WTC11 (cell line): ENCODE data around the gene SLC16A10. TPM values are rescaled to one million over a fixed set of nuclear protein-coding genes. Genes with fewer than 3 reads are reported as not detected.

ENCODE experiments used
- ATAC-seq: fragments of 200-7000 bp; cut with Tn5 transposase; 2 replicates; pipeline ENCODE4 v1.10.0; 2021; ENCODE audit warnings: mild to moderate bottlenecking, moderate library complexity
- CTCF ChIA-PET: fragments of 300-600 bp; sonication (Branson Sonifier 250); formaldehyde crosslinking; loops from one replicate; lab custom pipeline; 2021; ENCODE audit warnings: antibody characterized with exemption; lab: Charles Lee
- POLR2A ChIA-PET: fragments of 350-600 bp; sonication (Branson Sonifier 250); formaldehyde crosslinking; loops from one replicate; lab custom pipeline; 2021; ENCODE audit warnings: antibody characterized with exemption; lab: Charles Lee
- DNase-seq: peaks from one replicate; pipeline ENCODE4 v3.0.0; 2021; ENCODE audit warnings: low spot score
- H3K27ac Mint-ChIP-seq: 2 replicates; pipeline ENCODE4 v1.8.0; 2021; ENCODE audit warnings: mixed read lengths
- H3K27me3 Mint-ChIP-seq: 2 replicates; pipeline ENCODE4 v1.8.0; 2021; ENCODE audit warnings: low read depth, mild to moderate bottlenecking, moderate library complexity, mixed read lengths
- H3K36me3 Mint-ChIP-seq: 2 replicates; pipeline ENCODE4 v1.8.0; 2021; ENCODE audit warnings: mixed read lengths
- H3K4me1 Mint-ChIP-seq: 2 replicates; pipeline ENCODE4 v1.8.0; 2022; ENCODE audit warnings: mixed read lengths
- H3K4me3 Mint-ChIP-seq: 2 replicates; pipeline ENCODE4 v1.8.0; 2021; ENCODE audit warnings: mild to moderate bottlenecking, moderate library complexity, mixed read lengths
- H3K9me3 Mint-ChIP-seq: 2 replicates; pipeline ENCODE4 v1.8.0; 2021; ENCODE audit warnings: mixed read lengths
- ATF1 ChIP-seq: sonication (generic); formaldehyde crosslinking; IDR thresholded peaks from 2 replicates; pipeline ENCODE4 v1.8.1; 2023; ENCODE audit warnings: mild to moderate bottlenecking, moderate library complexity, missing genetic modification reagents
- ATF6 ChIP-seq: sonication (generic); formaldehyde crosslinking; IDR thresholded peaks from 2 replicates; pipeline ENCODE4 v1.8.1; 2023; ENCODE audit warnings: mild to moderate bottlenecking, missing genetic modification reagents
- FOXJ3 ChIP-seq: sonication (generic); formaldehyde crosslinking; IDR thresholded peaks from 2 replicates; pipeline ENCODE4 v1.9.0; 2021; ENCODE audit warnings: missing genetic modification reagents, mild to moderate bottlenecking, borderline replicate concordance
- FOXK1 ChIP-seq: sonication (generic); formaldehyde crosslinking; IDR thresholded peaks from 2 replicates; pipeline ENCODE4 v1.8.0; 2022; ENCODE audit warnings: mild to moderate bottlenecking, moderate library complexity, missing genetic modification reagents
- GABPB1 ChIP-seq: sonication (generic); formaldehyde crosslinking; IDR thresholded peaks from 2 replicates; pipeline ENCODE4 v1.8.1; 2023; ENCODE audit warnings: mild to moderate bottlenecking, missing genetic modification reagents
- MYBL2 ChIP-seq: sonication (generic); formaldehyde crosslinking; IDR thresholded peaks from 2 replicates; pipeline ENCODE4 v1.8.1; 2023; ENCODE audit warnings: mild to moderate bottlenecking, moderate library complexity, missing genetic modification reagents
- NFE2L1 ChIP-seq: sonication (generic); formaldehyde crosslinking; IDR thresholded peaks from 2 replicates; pipeline ENCODE4 v1.8.1; 2023; ENCODE audit warnings: missing genetic modification reagents
- TEAD1 ChIP-seq: sonication (generic); formaldehyde crosslinking; IDR thresholded peaks from 2 replicates; pipeline ENCODE4 v1.8.0; 2022; ENCODE audit warnings: mild to moderate bottlenecking, missing genetic modification reagents
- ZNF219 ChIP-seq: sonication (generic); formaldehyde crosslinking; IDR thresholded peaks from 2 replicates; pipeline ENCODE4 v1.8.0; 2023; ENCODE audit warnings: missing genetic modification reagents, mild to moderate bottlenecking, borderline replicate concordance
- ZNF232 ChIP-seq: sonication (generic); formaldehyde crosslinking; IDR thresholded peaks from 2 replicates; pipeline ENCODE4 v1.8.0; 2022; ENCODE audit warnings: mild to moderate bottlenecking, missing genetic modification reagents
- total RNA-seq: library from RNA; stranded (reverse); gene quantifications from 3 replicates; pipeline ENCODE4 v1.2.3, GENCODE V29; 2021
- TF ChIP-seq, protein P1 (sequence below): sonication (generic); formaldehyde crosslinking; IDR thresholded peaks from 2 replicates; pipeline ENCODE4 v1.8.1; 2023; ENCODE audit warnings: mild to moderate bottlenecking, missing genetic modification reagents
- TF ChIP-seq, protein P2 (sequence below): sonication (generic); formaldehyde crosslinking; IDR thresholded peaks from 2 replicates; pipeline ENCODE4 v1.8.1; 2022; ENCODE audit warnings: mild to moderate bottlenecking, missing genetic modification reagents, moderate library complexity, borderline replicate concordance
- TF ChIP-seq, protein P3 (sequence below): sonication (generic); formaldehyde crosslinking; IDR thresholded peaks from 2 replicates; pipeline ENCODE4 v1.8.0; 2023; ENCODE audit warnings: missing genetic modification reagents, mild to moderate bottlenecking, borderline replicate concordance
- TF ChIP-seq, protein P4 (sequence below): fragments of 250-450 bp; sonication (Bioruptor Pico); IDR thresholded peaks from 2 replicates; pipeline ENCODE4 v2.1.2; 2022; ENCODE audit warnings: mild to moderate bottlenecking, moderate library complexity

Gene SLC16A10
- total RNA-seq, 1 experiment from 2014 or later: 18.4 TPM

DNA sequence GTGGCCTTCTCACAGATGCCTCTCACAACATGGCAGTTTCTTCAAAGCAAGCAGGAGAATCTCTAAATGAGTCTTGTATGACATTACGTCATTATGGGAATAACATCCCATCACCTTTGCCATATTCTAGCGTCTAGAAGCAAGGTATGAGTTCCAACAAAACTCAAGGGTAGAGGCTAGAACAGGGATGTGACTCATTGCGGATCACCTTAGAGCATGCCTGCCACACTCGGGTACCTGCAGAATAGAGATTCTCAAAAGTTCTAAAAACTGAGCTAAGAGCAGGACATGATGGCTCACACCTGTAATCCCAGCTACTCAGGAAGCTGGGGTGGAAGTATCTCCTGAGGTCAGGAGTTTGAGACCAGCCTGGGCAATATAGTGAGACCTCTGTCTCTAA lies 182.8 kb downstream of the SLC16A10 start:
- H3K36me3 Mint-ChIP-seq: peaks cover 71% of the 10 kb centered on the region
- no peaks in the 10 kb centered on the region for H3K27me3 Mint-ChIP-seq
- POLR2A ChIA-PET: no interaction called here
- CTCF ChIA-PET: interaction anchor here (0.6 to 1.6 kb wide), 2 partner anchors 11 to 18 kb away, joined by 4 to 6 read pairs; a partner anchor contains a TSS
- no peaks in the 10 kb centered on the region for H3K4me1 Mint-ChIP-seq
- H3K4me3 Mint-ChIP-seq: no peak overlapping the region
- TF ChIP-seq, protein P1, sequence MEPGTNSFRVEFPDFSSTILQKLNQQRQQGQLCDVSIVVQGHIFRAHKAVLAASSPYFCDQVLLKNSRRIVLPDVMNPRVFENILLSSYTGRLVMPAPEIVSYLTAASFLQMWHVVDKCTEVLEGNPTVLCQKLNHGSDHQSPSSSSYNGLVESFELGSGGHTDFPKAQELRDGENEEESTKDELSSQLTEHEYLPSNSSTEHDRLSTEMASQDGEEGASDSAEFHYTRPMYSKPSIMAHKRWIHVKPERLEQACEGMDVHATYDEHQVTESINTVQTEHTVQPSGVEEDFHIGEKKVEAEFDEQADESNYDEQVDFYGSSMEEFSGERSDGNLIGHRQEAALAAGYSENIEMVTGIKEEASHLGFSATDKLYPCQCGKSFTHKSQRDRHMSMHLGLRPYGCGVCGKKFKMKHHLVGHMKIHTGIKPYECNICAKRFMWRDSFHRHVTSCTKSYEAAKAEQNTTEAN: no peak
- no peak for TF ChIP-seq FOXJ3 (CRISPR knock-in tag)
- TF ChIP-seq, protein P2, sequence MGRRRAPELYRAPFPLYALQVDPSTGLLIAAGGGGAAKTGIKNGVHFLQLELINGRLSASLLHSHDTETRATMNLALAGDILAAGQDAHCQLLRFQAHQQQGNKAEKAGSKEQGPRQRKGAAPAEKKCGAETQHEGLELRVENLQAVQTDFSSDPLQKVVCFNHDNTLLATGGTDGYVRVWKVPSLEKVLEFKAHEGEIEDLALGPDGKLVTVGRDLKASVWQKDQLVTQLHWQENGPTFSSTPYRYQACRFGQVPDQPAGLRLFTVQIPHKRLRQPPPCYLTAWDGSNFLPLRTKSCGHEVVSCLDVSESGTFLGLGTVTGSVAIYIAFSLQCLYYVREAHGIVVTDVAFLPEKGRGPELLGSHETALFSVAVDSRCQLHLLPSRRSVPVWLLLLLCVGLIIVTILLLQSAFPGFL (CRISPR knock-in tag): no peak
- TF ChIP-seq, protein P3, sequence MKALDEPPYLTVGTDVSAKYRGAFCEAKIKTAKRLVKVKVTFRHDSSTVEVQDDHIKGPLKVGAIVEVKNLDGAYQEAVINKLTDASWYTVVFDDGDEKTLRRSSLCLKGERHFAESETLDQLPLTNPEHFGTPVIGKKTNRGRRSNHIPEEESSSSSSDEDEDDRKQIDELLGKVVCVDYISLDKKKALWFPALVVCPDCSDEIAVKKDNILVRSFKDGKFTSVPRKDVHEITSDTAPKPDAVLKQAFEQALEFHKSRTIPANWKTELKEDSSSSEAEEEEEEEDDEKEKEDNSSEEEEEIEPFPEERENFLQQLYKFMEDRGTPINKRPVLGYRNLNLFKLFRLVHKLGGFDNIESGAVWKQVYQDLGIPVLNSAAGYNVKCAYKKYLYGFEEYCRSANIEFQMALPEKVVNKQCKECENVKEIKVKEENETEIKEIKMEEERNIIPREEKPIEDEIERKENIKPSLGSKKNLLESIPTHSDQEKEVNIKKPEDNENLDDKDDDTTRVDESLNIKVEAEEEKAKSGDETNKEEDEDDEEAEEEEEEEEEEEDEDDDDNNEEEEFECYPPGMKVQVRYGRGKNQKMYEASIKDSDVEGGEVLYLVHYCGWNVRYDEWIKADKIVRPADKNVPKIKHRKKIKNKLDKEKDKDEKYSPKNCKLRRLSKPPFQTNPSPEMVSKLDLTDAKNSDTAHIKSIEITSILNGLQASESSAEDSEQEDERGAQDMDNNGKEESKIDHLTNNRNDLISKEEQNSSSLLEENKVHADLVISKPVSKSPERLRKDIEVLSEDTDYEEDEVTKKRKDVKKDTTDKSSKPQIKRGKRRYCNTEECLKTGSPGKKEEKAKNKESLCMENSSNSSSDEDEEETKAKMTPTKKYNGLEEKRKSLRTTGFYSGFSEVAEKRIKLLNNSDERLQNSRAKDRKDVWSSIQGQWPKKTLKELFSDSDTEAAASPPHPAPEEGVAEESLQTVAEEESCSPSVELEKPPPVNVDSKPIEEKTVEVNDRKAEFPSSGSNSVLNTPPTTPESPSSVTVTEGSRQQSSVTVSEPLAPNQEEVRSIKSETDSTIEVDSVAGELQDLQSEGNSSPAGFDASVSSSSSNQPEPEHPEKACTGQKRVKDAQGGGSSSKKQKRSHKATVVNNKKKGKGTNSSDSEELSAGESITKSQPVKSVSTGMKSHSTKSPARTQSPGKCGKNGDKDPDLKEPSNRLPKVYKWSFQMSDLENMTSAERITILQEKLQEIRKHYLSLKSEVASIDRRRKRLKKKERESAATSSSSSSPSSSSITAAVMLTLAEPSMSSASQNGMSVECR (CRISPR knock-in tag): no peak
- TF ChIP-seq GABPB1: no peak
- TF ChIP-seq FOXK1: no peak
- TF ChIP-seq ZNF232 (CRISPR knock-in tag): no peak
- TF ChIP-seq TEAD1 (CRISPR knock-in tag): no peak
- no peak for TF ChIP-seq NFE2L1 (CRISPR knock-in tag)
- ATAC-seq (no peak), DNase-seq (no peak)
- no peak overlapping the region for H3K27ac Mint-ChIP-seq
- H3K9me3 Mint-ChIP-seq: peaks cover 6% of the 10 kb centered on the region

GRCh38 chr6:111274593-111275217 lies 187.4 kb downstream of the SLC16A10 start:
- no peak for ATAC-seq
- Mint-ChIP-seq H3K36me3 (peaks cover 74% of the 10 kb centered on the region), H3K4me1 (no peaks in the 10 kb centered on the region), H3K27me3 (no peaks in the 10 kb centered on the region), H3K9me3 (peaks cover 9% of the 10 kb centered on the region), H3K27ac (no peak overlapping the region; the same call in 1 of the 2 replicates), H3K4me3 (no peak overlapping the region)
- POLR2A ChIA-PET: interaction anchor here (0.7 kb wide), 1 partner anchor 260 kb away, joined by 4 read pairs; no protein-coding TSS in a partner anchor
- no peak for DNase-seq
- CTCF ChIA-PET: interaction anchor here (1.0 to 1.5 kb wide), 2 partner anchors 16 to 64 kb away, joined by 4 to 5 read pairs; a partner anchor contains a TSS
- TF ChIP-seq, protein P2 (CRISPR knock-in tag): no peak
- TF ChIP-seq MYBL2 (CRISPR knock-in tag): no peak

DNA sequence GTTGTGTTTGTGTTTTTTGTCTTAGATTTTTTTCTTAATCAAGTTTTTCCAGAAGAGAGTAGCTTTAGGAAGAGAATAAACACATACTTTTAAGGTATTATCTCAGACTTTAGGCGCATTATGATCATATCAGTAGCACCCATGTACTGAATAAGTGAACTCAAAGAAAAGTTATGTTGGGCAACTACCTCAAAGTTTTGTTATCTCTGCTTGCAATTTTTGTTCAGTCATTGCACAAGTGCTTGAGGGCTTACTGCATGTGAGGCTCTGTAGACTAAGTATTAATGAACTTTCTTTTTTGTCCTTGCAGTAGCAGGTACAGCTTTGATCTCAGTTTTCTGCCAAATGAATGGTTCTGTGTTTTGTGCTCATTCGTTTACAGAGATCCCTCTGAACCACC lies 189.0 kb downstream of the SLC16A10 start:
- CTCF ChIA-PET: interaction anchor here (1.5 kb wide), 1 partner anchor 17 kb away, joined by 5 read pairs; a partner anchor contains a TSS
- POLR2A ChIA-PET: no interaction called here
- no peaks in the 10 kb centered on the region for H3K4me1 Mint-ChIP-seq
- no peak for DNase-seq
- TF ChIP-seq, protein P4, sequence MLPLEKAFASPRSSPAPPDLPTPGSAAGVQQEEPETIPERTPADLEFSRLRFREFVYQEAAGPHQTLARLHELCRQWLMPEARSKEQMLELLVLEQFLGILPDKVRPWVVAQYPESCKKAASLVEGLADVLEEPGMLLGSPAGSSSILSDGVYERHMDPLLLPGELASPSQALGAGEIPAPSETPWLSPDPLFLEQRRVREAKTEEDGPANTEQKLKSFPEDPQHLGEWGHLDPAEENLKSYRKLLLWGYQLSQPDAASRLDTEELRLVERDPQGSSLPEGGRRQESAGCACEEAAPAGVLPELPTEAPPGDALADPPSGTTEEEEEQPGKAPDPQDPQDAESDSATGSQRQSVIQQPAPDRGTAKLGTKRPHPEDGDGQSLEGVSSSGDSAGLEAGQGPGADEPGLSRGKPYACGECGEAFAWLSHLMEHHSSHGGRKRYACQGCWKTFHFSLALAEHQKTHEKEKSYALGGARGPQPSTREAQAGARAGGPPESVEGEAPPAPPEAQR: no peak
- TF ChIP-seq ZNF219 (CRISPR knock-in tag): no peak
- no peak for TF ChIP-seq ATF1 (CRISPR knock-in tag)
- TF ChIP-seq ATF6 (CRISPR knock-in tag): no peak
- no peak for ATAC-seq
- H3K9me3 Mint-ChIP-seq: peaks cover 16% of the 10 kb centered on the region
- H3K36me3 Mint-ChIP-seq: peaks cover 80% of the 10 kb centered on the region
- H3K27ac Mint-ChIP-seq: no peak overlapping the region
- H3K4me3 Mint-ChIP-seq: no peak overlapping the region
- H3K27me3 Mint-ChIP-seq: no peaks in the 10 kb centered on the region
